ENCODE results near the gene SPTLC3. TPM values are rescaled to one million over a fixed set of nuclear protein-coding genes. Genes with fewer than 3 reads are reported as not detected.

The SPTLC3 gene
- total RNA-seq, 1 donor from 2014 or later = 18.7 TPM

GRCh38 chr20:12989586-12990115 lies 19.1 kb upstream of the SPTLC3 start:
- ATAC-seq = no peak
- no peak for TF ChIP-seq CTCF (IDR thresholded peaks at IDR 0.05)
- H3K4me3 ChIP-seq = no peak overlapping the region

GRCh38 chr20:12997128-12997655 lies 11.6 kb upstream of the SPTLC3 start:
- no peak for TF ChIP-seq CTCF (IDR thresholded peaks at IDR 0.05)

More at GRCh38 chr20:12989586-12990115, 19.1 kb upstream of the SPTLC3 start:
- Histone ChIP-seq H3K27ac (no peak overlapping the region), H3K27me3 (ENCODE audit: low read depth) (no peaks in the 10 kb centered on the region), H3K4me1 (no peaks in the 10 kb centered on the region), H3K9me3 (no peaks in the 10 kb centered on the region), H3K36me3 (no peaks in the 10 kb centered on the region)
- intact Hi-C loops (cut with DNase I) = no loop called here
- no peak for DNase-seq

GRCh38 chr20:12998046-12998445 lies 10.7 kb upstream of the SPTLC3 start:
- TF ChIP-seq CTCF (IDR thresholded peaks at IDR 0.05) = no peak
- H3K4me1 ChIP-seq = no peaks in the 10 kb centered on the region
- no peaks in the 10 kb centered on the region for H3K9me3 ChIP-seq
- H3K27me3 ChIP-seq (ENCODE audit: low read depth) = no peaks in the 10 kb centered on the region
- H3K27ac ChIP-seq = no peak overlapping the region
- DNase-seq (no peak), ATAC-seq (no peak)
- H3K4me3 ChIP-seq = no peak overlapping the region
- no peaks in the 10 kb centered on the region for H3K36me3 ChIP-seq
- intact Hi-C loops (cut with DNase I) = no loop called here

More at GRCh38 chr20:12997128-12997655, 11.6 kb upstream of the SPTLC3 start:
- no peak overlapping the region for H3K4me3 ChIP-seq
- ATAC-seq (no peak), DNase-seq (no peak)
- H3K9me3 ChIP-seq = no peaks in the 10 kb centered on the region
- H3K27me3 ChIP-seq (ENCODE audit: low read depth) = no peaks in the 10 kb centered on the region
- no peaks in the 10 kb centered on the region for H3K36me3 ChIP-seq
- no peaks in the 10 kb centered on the region for H3K4me1 ChIP-seq
- intact Hi-C loops (cut with DNase I) = no loop called here
- H3K27ac ChIP-seq = no peak overlapping the region

GRCh38 chr20:12999201-12999600 lies 9.6 kb upstream of the SPTLC3 start:
- H3K36me3 ChIP-seq = no peaks in the 10 kb centered on the region
- no peak for ATAC-seq
- no peak for DNase-seq
- intact Hi-C loops (cut with DNase I) = no loop called here
- no peak overlapping the region for H3K4me3 ChIP-seq
- no peaks in the 10 kb centered on the region for H3K9me3 ChIP-seq
- TF ChIP-seq CTCF (IDR thresholded peaks at IDR 0.05) = no peak
- H3K27me3 ChIP-seq (ENCODE audit: low read depth) = no peaks in the 10 kb centered on the region
- no peak overlapping the region for H3K27ac ChIP-seq
- no peaks in the 10 kb centered on the region for H3K4me1 ChIP-seq

- H3K4me3 ChIP-seq = no peak overlapping the region
- no peak for ATAC-seq
- H3K27ac ChIP-seq = no peak overlapping the region
- intact Hi-C loops (cut with DNase I) = no loop called here
- H3K36me3 ChIP-seq = no peaks in the 10 kb centered on the region
- no peaks in the 10 kb centered on the region for H3K4me1 ChIP-seq
- no peak for DNase-seq
- TF ChIP-seq CTCF (IDR thresholded peaks at IDR 0.05) = no peak
- H3K27me3 ChIP-seq (ENCODE audit: low read depth) = no peaks in the 10 kb centered on the region
- H3K9me3 ChIP-seq = no peaks in the 10 kb centered on the region
Observed at GRCh38 chr20:13002251-13002650, 6.5 kb upstream of the SPTLC3 start.

All from lower lobe of right lung (tissue), 2 donors.